ENCODE data around the gene AKAP8. TPM values are rescaled to one million over a fixed set of nuclear protein-coding genes. Genes with fewer than 3 reads are reported as not detected.

Gene AKAP8
- polyA plus RNA-seq, 1 donor: 32.7 TPM

GRCh38 chr19:15332311-15332996 lies 47.1 kb downstream of the AKAP8 start, which contains the start of gene BRD4:
Gene BRD4, minus strand, starts transcription at chr19:15332539. Its CDS starts 59,440 bp downstream, at chr19:15273099.
- no peak for DNase-seq

- no peak for DNase-seq
These were observed 47.9 kb downstream of the AKAP8 start for GRCh38 chr19:15331419-15332310.

GRCh38 chr19:15330801-15331418 lies 48.7 kb downstream of the AKAP8 start:
- no peak for DNase-seq

- no peak for DNase-seq
These were observed 51.3 kb downstream of the AKAP8 start for GRCh38 chr19:15328312-15328711.

GRCh38 chr19:15324791-15325519 lies 54.6 kb downstream of the AKAP8 start:
- DNase-seq: no peak

GRCh38 chr19:15323496-15324235 lies 55.9 kb downstream of the AKAP8 start:
- no peak for DNase-seq

- no peak for DNase-seq
These were observed 57.8 kb downstream of the AKAP8 start for GRCh38 chr19:15321739-15322138.

- no peak for DNase-seq
These were observed 59.5 kb downstream of the AKAP8 start for GRCh38 chr19:15320116-15320515.

GRCh38 chr19:15318241-15318691 lies 61.3 kb downstream of the AKAP8 start:
- DNase-seq: no peak

- no peak for DNase-seq
These were observed 62.1 kb downstream of the AKAP8 start for GRCh38 chr19:15317392-15318071.

GRCh38 chr19:15316498-15316897 lies 63.1 kb downstream of the AKAP8 start:
- no peak for DNase-seq

- no peak for DNase-seq
These were observed 64.5 kb downstream of the AKAP8 start for GRCh38 chr19:15315101-15315500.

- no peak for DNase-seq
These were observed 65.8 kb downstream of the AKAP8 start for GRCh38 chr19:15313649-15314279.

GRCh38 chr19:15307169-15307568 lies 72.4 kb downstream of the AKAP8 start:
- DNase-seq: no peak

GRCh38 chr19:15305582-15306334 lies 73.8 kb downstream of the AKAP8 start:
- no peak for DNase-seq

- DNase-seq: no peak
These were observed 75.4 kb downstream of the AKAP8 start for GRCh38 chr19:15304140-15304705.
